Mucosa of gallbladder (tissue), 1 donor: ENCODE results near the gene AXIN1. TPM values are rescaled to one million over a fixed set of nuclear protein-coding genes. Genes with fewer than 3 reads are reported as not detected.
"Not testable (repeated sequence)": the region's sequence is repeated elsewhere in the genome, so short reads cannot be mapped to it uniquely, and the experiment has no call there.

Experiments
- DNase-seq: peaks from one replicate; pipeline ENCODE4 v3.0.0-alpha.2; 2020; ENCODE audit warnings: low spot score
- total RNA-seq: library from RNA; stranded (reverse); gene quantifications from one replicate; pipeline ENCODE4 v1.2.1, GENCODE V29; 2021
- donor health status: DM: no; HTN: no; CAD: no.

The AXIN1 gene, protein sequence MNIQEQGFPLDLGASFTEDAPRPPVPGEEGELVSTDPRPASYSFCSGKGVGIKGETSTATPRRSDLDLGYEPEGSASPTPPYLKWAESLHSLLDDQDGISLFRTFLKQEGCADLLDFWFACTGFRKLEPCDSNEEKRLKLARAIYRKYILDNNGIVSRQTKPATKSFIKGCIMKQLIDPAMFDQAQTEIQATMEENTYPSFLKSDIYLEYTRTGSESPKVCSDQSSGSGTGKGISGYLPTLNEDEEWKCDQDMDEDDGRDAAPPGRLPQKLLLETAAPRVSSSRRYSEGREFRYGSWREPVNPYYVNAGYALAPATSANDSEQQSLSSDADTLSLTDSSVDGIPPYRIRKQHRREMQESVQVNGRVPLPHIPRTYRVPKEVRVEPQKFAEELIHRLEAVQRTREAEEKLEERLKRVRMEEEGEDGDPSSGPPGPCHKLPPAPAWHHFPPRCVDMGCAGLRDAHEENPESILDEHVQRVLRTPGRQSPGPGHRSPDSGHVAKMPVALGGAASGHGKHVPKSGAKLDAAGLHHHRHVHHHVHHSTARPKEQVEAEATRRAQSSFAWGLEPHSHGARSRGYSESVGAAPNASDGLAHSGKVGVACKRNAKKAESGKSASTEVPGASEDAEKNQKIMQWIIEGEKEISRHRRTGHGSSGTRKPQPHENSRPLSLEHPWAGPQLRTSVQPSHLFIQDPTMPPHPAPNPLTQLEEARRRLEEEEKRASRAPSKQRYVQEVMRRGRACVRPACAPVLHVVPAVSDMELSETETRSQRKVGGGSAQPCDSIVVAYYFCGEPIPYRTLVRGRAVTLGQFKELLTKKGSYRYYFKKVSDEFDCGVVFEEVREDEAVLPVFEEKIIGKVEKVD
- total RNA-seq = 29.2 TPM

DNA sequence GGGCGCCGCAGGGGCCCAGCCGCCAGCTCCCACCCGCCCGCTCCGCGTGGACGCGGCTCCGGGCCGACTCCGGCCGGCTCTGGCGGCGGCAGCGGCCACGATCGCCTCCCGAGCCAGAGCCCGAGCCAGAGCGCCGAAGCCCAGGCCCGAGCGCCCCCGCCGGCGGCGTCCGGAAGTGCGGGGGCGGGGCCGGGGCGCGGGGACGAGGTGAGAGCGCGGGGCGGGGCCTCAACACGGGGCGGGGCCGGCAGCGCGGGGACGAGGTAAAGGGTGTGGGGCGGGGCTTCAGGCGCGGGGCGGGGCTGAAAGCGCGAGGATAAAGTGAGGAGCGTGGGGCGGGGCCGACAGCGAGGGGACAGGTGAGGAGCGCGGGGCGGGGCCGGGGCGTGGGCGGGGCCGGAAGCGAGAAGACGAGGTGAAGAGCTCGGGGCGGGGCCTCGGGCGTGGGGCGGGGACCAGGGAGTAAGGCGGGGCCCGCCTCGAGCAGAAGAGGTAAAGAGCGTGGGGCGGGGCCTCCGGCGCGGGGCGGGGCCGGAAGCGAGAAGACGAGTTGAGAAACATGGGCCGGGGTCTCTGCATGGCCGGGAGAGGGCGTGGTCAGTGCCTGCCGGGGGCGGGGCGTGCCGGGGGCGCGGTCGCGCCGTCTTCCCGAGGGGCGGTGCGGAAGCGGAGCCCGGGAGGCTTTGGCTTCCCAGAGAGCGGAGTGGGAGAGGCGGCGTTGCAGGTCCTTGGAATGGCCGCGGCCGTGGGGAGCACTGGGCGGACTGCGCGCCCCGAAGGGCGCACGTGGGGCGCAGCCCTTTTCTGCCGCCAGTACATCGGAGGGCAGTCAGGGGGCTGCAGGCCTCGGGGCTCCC is at the start of gene AXIN1:
TSS of gene AXIN1 (minus strand) at position 177 of the 857 bp plus-strand sequence. CDS start 5,698 bp downstream, outside the sequence.
- peak; percentile 100 for DNase-seq

DNA sequence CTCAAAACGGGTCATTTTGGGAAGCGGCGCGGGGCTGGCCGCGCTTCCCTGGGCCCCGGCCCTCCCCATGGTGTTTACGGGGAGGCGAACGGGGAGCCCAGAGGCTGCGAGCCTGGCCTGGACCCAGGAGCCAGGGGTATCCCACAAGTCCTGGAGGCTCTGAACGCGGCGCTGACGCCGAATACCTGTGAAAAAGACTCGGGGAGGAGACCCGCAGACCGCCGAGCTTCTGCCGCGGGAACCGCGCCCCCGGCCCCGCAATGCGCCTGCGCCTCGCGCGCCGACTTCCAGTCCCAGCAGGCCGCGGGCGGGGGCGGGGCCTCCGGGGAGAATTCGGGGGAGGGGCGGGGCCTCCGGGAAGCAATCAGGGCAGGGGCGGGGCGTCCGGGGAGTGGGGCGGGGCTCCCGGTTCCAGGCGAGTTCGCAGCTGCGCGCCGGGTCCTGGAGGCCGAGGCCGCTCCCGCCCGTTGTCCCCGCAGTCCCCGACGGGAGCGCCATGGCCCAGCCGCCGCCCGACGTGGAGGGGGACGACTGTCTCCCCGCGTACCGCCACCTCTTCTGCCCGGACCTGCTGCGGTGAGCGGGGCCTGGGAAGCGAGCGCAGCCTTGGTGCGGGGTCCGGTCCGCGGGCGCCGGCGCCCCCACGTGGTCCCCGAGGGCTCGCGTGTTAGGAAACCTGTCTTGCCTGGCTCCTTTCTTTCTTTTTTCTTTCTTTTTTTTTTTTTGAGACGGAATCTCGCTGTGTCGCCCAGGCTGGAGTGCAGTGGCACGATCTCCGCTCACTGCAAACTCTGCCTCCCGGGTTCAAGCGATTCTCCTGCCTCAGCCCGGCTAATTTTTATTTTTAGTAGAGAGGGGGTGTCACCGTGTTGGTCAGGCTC is 49.2 kb upstream of the AXIN1 start, which contains the start of gene DECR2:
TSS of gene DECR2 (plus strand) at position 418 of the 881 bp plus-strand sequence. CDS start at position 497, 79 bp downstream.
- DNase-seq = peak; percentile 97

DNA sequence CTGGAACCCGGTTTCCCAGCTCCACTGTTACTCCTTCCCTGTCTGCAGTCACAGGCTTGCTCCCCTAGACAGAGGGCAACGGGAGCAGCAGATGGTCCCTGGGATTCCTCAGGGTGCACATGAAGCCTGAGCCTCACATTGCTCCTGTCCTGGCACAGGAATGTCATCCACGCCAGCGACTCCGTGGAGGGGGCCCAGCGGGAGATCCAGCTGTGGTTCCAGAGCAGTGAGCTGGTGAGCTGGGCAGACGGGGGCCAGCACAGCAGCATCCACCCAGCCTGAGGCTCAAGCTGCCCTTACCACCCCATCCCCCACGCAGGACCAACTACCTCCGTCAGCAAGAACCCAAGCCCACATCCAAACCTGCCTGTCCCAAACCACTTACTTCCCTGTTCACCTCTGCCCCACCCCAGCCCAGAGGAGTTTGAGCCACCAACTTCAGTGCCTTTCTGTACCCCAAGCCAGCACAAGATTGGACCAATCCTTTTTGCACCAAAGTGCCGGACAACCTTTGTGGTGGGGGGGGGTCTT is 47.6 kb upstream of the AXIN1 start:
- DNase-seq = no peak

DNA sequence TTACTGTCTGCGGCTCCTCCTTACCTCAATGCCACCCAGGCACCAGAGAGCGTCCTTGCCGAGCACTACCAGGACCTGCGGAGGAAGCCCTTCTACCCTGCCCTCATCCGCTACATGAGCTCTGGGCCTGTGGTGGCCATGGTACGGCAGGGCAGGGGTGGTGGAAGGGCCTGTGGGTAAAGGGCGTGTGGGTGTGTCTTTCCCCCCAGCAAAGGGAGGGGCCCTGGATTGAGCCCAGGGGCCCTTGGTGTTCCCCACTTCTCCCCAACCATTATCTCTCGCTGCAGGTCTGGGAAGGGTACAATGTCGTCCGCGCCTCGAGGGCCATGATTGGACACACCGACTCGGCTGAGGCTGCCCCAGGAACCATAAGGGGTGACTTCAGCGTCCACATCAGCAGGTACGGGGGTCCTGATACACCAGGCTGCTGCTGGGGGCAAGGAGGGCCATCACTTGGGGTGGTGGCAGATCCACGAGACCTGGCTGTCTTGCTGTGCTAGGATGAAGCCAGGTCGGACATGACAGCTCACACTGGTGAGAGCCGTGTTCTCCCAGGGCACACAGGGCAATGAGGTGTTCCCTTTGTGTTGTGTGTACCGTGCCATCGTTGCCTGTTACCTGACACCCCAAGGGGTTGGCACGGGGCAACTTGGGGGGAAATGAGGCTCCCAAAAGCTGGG is 47.0 kb upstream of the AXIN1 start:
- DNase-seq = no peak

DNA sequence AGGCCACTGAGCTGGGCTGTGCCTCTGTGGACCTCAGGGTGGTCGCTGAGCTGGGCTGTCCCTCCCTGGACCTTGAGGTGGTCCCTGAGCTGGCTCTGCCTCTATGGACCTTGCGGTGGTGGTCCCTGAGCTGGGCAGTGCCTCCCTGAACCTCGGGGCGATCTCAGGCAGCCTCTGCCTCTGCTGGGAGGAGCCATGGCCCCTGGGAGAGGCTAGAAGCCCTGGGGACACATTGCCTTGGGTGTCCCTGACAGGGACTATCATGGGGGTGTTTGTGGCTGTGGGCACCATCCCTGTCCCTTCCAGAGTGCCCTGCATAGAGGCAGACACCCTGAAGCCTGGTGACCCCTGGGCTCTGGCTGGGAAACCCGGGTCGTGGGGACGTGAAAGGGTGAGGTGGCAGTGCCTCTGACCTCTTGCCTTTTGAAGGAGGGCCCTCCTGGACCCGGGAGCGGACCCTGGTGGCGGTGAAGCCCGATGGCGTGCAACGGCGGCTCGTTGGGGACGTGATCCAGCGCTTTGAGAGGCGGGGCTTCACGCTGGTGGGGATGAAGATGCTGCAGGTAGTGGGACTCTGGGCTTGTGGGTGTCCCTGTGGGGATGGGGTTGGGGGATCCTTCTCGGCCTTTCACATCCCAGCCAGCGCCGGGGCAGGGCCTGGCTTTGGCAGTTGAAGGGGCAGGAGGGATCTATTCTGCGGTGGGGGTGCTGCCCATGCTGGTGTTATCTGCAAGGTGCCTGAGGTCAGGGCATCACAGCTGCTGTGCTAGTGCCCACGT is 46.2 kb upstream of the AXIN1 start:
- DNase-seq = no peak

DNA sequence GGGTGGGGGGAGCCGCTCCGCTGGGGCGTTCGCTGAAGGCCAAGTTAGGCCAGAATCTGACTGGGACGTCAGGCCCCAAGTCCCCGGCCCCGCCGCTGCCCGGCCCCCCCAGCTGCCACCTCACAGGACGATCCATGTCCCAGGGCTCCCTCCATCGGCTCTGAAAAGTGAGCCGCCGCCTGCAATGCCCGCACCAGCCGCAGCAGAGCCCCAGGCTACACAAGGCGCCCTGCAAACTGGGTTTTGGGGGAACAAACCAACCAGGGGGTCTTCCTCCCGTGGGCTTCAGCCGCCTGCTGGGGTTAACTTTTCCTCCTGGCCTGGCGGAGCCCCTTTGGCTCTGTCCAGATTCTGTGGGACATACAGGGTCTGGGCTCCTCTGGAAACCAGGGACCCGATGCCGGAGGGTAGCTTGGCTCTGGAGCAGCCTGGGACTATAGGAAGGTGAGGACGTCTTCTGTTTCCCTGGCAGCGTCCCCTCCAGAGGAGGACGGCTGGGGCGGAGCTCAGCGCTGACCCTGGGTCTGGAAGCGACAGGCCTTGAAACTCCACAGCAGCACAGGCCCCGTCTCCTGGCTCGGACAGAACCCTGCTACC is 45.3 kb upstream of the AXIN1 start:
- peak; percentile 54 for DNase-seq

DNA sequence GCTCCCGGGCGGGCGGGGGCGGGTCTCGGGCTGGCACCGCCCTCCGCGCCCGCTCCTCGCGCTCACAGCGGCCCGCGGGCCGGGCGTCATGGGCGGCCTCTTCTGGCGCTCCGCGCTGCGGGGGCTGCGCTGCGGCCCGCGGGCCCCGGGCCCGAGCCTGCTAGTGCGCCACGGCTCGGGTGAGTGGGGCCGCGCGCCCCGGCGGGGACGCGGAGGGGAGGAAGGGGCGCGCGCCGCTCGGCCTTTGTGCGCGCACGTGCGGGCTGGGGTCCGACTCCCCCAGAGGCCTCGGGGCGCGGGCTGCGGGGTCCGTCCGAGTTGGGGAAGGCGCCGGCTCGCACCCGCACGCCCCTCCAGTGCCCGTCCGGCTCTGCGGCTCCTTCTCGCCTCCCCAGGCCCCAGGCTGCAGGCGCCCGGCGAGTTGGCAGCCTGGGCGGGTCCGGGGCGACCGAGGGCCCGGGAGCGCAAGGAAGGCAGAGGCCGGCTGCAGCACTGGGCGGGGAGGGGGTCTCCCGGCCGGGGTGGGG is 44.7 kb upstream of the AXIN1 start, which contains the start of gene NME4:
TSS of gene NME4 (plus strand) at position 65 of the 527 bp plus-strand sequence. CDS start at position 89, 24 bp downstream.
- no peak for DNase-seq

DNA sequence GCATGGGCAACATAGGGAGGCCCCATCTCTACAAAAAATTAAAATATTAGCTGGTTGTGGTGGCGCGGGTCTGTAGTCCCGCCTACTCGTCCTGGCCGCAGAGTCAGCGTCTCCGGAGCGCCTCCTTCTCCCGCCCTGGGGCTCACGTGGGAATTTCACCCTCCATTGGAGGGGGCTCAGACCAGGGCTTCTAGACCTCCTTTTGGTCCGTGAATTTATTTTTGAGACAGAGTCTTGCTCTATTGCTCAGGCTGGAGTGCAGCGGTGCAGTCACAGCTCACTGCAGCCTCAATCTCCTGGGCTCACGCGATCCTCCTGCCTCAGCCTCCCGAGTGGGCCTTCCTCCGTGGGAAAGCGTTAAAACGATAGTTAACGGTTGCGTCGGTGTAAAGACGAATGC is 44.1 kb upstream of the AXIN1 start:
- no peak for DNase-seq

DNA sequence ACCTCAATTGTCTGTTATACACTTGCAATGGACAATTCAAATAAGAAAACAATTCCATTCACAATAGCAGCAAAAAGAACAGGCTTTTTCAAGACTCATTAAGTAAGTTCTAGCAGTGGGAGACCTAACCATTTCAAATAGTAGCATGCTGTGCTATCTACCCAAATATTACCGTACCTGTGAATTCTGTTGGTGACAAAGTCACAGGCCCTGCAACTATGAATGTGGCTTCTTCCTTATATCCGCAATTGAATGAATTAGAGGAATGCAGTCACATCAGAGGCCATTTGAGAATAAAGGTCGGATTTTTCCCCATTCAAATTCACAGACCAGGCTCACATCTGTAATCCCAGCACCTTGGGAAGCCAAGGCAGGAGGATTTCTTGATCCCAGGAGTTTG is 43.7 kb upstream of the AXIN1 start:
- DNase-seq = no peak

DNA sequence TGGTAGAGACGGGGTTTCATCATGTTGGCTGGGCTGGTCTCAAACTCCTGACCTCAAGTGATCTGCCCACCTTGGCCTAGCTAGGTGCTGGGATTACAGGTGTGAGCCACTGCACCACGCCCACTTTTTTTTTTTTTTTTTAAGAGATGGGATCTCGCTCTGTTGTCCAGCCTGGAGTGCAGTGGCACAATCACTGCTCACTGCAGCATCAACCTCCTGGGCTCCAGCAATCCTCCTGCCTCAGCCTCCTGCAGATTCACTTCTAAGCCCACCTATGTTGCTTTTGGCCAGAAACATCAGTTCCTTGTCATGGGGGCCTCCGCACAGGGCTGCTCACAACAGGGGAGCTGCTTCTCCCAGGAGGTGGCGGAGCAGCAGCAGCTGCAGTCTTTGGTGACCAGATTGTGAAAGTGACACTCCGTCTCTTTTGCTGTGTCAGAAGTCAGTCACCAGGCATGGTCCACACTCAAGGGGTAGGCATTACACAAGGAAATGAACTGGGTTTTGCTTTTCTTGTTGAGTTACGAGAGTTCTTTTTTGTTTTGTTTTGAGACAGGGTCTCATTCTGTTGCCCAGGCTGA is 40.0 kb upstream of the AXIN1 start:
- no peak for DNase-seq

DNA sequence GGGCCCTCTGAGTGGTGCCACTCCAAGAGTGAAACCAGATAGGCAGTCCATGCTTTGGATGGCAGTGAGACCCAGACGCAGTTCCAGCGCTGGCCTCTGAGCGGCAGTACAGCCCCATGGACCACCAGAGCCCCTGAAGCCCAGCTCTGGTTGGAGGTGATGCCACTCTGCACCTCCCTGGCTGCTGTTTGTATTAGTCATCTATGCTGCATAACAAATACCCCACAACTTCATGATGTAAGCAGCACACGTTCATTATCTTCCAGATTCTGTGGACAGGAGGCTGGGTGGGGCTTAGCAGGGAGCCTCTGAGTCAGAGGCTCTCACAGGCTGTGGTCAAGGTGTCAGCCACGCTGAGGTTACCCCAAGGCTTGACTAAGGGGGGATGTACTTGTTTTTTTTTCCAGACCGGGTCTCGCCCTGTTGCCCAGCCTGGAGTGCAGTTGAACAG is 39.4 kb upstream of the AXIN1 start:
- DNase-seq = no peak

DNA sequence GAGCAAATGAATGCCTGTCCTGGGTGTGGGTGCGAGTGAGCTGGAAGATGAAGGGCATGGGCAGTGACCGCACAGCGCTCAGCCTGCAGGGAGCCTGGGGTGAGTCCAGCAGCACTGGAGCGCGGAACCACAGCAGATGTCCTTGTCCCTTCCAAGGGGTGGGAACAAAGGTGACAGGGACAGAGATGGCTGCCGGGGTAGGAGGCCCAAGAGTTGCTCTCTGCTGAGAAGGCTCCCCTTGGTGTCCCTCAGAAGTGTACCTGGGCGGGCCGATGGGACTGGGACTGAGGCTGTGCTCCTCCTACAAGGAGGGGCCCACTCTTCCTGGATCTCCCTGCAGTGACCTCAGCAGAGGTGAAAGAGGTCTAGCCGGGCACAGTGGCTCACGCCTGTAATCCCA is 36.8 kb upstream of the AXIN1 start:
- DNase-seq = no peak

DNA sequence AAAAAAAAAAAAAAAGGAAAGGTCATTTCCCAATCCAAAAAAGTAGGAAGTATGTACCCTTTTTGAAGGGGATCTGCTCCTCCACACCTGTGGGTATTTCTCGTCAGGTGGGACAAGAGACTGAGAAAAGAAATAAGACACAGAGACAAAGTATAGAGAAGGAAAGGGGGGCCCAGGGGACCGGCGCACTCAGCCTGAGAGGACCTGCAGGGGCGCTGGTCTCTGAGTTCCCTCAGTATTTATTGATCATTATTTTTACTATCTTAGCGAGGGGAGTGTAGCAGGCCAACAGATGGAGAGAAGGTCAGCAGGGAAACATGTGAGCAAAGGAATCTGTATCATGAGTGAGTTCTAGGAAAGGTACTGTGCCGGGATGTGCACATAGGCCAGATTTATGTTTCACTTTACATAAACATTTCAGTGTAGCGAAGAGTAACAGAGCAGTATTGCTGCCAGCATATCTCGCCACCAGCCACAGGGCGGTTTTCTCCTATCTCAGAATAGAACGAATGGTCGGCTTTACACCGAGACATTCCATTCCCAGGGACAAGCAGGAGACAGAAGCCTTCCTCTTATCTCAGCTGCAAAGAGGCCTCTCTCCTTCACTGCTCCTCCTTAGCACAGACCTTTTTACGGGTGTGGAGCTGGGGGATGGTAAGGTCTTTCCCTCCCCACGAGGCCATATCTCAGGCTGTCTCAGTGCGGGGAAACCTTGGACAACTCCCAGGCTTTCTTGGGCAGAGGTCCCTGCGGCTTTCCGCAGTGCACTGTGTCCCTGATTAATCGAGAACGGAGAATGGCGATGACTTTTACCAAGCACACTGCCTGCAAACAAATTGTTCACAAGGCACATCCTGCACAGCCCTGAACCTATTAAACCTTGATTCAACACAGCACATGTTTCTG is 35.5 kb upstream of the AXIN1 start:
- not testable (repeated sequence) for DNase-seq

DNA sequence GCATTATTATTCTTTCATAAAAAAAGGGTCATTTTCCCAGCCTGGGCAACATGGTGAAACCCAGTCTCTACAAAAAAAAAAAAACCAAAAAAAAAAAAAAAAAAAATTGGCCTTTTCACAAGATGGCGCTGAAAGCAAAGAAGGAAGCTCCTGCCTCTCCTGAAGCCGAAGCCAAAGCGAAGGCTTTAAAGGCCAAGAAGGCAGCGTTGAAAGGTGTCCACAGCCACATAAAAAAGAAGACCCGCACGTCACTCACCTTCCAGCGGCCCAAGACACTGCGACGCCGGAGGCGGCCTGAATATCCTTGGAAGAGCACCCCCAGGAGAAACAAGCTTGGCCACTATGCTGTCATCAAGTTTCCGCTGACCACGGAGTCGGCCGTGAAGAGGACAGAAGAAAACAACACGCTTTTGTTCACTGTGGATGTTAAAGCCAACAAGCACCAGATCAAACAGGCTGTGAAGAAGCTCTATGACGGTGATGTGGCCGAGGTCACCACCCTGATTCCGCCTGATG is 34.2 kb upstream of the AXIN1 start:
- DNase-seq = no peak

DNA sequence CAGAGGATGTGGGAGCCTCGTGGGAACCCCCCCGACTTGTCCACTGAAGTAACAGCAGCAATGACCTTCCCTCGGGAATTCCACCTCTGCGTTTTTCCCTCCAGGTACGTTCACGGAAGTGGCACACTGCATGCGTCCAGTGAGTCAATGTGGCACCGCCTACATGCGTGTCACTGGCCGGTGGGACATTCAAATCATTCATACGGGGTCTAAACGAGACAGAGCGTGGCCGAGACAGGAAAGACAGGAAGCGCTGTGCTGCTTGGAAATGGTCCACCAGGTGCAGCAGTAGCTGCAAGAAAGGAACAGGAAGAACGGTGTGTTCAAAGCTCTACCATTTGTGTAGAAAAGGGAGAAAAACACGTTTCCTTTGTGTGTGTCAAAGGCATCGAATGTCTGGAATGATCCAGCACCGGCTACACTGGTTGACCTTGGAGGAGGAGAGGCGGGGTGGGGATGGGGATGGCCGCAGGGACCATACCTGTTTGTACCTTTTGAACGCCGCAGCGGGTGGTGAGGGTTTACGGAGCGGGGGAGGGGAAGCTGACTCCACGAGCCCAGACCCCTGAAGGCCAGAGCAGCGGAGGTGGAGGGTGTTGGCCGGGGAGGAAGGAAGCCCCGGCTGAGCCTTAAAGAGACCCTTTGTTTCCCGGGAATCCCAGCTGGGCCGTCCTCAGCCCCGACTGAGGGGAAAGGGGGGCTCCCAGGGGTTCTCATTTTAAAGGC is 31.0 kb upstream of the AXIN1 start:
- DNase-seq = peak; percentile 59
